IMR-90 (cell line): ENCODE results near the gene SLIT3. TPM values are rescaled to one million over a fixed set of nuclear protein-coding genes. Genes with fewer than 3 reads are reported as not detected.

ENCODE experiments used
- ATAC-seq: fragments of 200-7000 bp; cut with Tn5 transposase; 2 replicates; pipeline ENCODE4 v1.9.1; 2020; ENCODE audit warnings: low read depth, mild to moderate bottlenecking, moderate library complexity
- BruUV-seq: library from RNA; stranded (reverse); fragments of 400-500 nt; replicated peaks from 2 replicates; lab custom pipeline; 2021; lab: Mats Ljungman, UMichigan
- CTCF ChIA-PET: fragments of 300-600 bp; formaldehyde crosslinking; extraction: SDS; loops from one replicate; lab custom pipeline; 2021; ENCODE audit warnings: antibody characterized with exemption; lab: Yijun Ruan, JAX
- POLR2A ChIA-PET: fragments of 300-600 bp; sonication (Branson Sonifier 250); formaldehyde crosslinking; loops from one replicate; lab custom pipeline; 2022; ENCODE audit warnings: antibody characterized with exemption; ENCODE audit not compliant: unreplicated experiment; lab: Charles Lee
- DNase-seq: peaks from one replicate; pipeline ENCODE4 v3.0.0; 2013
- H2AFZ ChIP-seq: replicated peaks from 2 replicates; pipeline ENCODE3; 2013; ENCODE audit warnings: low read length, mild to moderate bottlenecking; ENCODE audit not compliant: poor library complexity
- H2AK5ac ChIP-seq: 2 replicates; pipeline ENCODE4 v1.6.1; 2013; ENCODE audit warnings: low read depth, low read length, inconsistent platforms
- H2AK9ac ChIP-seq: replicated peaks from 2 replicates; pipeline ENCODE3; 2013; ENCODE audit warnings: mild to moderate bottlenecking, low read depth, low read length, moderate library complexity; ENCODE audit not compliant: poor library complexity
- H2BK120ac ChIP-seq: 2 replicates; pipeline ENCODE4 v1.6.1; 2013; ENCODE audit warnings: low read depth, low read length, inconsistent platforms
- H2BK15ac ChIP-seq: 3 replicates; pipeline ENCODE4 v1.6.1; 2013; ENCODE audit warnings: low read depth, low read length, inconsistent platforms
- H2BK20ac ChIP-seq: 2 replicates; pipeline ENCODE4 v1.6.1; 2013; ENCODE audit warnings: low read depth, mild to moderate bottlenecking, inconsistent platforms, low read length, moderate library complexity
- H2BK5ac ChIP-seq: 2 replicates; pipeline ENCODE4 v1.6.1; 2013; ENCODE audit warnings: mild to moderate bottlenecking, low read depth, low read length, inconsistent platforms; ENCODE audit not compliant: poor library complexity, severe bottlenecking
- H3K14ac ChIP-seq: replicated peaks from 2 replicates; pipeline ENCODE4 v1.6.1; 2013; ENCODE audit warnings: low read depth, low read length, inconsistent platforms
- H3K18ac ChIP-seq: 2 replicates; pipeline ENCODE4 v1.6.1; 2013; ENCODE audit warnings: low read depth, low read length, control low read depth
- H3K23ac ChIP-seq: 2 replicates; pipeline ENCODE4 v1.6.1; 2013; ENCODE audit warnings: low read depth, low read length, inconsistent platforms
- H3K27ac ChIP-seq: 2 replicates; pipeline ENCODE4 v1.5.1; 2013; ENCODE audit warnings: mild to moderate bottlenecking, control low read depth, low read length; ENCODE audit not compliant: insufficient read depth
- H3K27me3 ChIP-seq: 2 replicates; pipeline ENCODE4 v1.6.1; 2013; ENCODE audit warnings: low read length; ENCODE audit not compliant: control insufficient read depth, insufficient read depth
- H3K36me3 ChIP-seq: 2 replicates; pipeline ENCODE4 v1.6.1; 2013; ENCODE audit warnings: low read length, mixed read lengths; ENCODE audit not compliant: control insufficient read depth, insufficient read depth
- H3K4ac ChIP-seq: 2 replicates; pipeline ENCODE4 v1.6.1; 2013; ENCODE audit warnings: low read depth, low read length, inconsistent platforms
- H3K4me1 ChIP-seq: 2 replicates; pipeline ENCODE4 v1.6.1; 2013; ENCODE audit warnings: low read length, mixed read lengths; ENCODE audit not compliant: control insufficient read depth, insufficient read depth
- H3K4me2 ChIP-seq: 2 replicates; pipeline ENCODE4 v1.6.1; 2013; ENCODE audit warnings: low read depth, mild to moderate bottlenecking, control low read depth, low read length, moderate library complexity
- H3K4me3 ChIP-seq: 2 replicates; pipeline ENCODE4 v1.5.1; 2013; ENCODE audit warnings: low read depth, mild to moderate bottlenecking, control low read depth, low read length, moderate library complexity; ENCODE audit not compliant: insufficient read depth
- H3K56ac ChIP-seq: 2 replicates; pipeline ENCODE4 v1.6.1; 2013; ENCODE audit warnings: low read length, inconsistent platforms; ENCODE audit not compliant: insufficient read depth; ENCODE audit errors: extremely low read depth
- H3K79me1 ChIP-seq, 2 experiments: 2 replicates each; pipeline ENCODE4 v1.6.1; 2013; ENCODE audit warnings: low read length in 2 of 2, inconsistent platforms in 1 of 2, low read depth in 1 of 2
- H3K9ac ChIP-seq: 2 replicates; pipeline ENCODE4 v1.6.1; 2013; ENCODE audit warnings: low read depth, low read length, control low read depth
- H3K9me1 ChIP-seq: 2 replicates; pipeline ENCODE4 v1.6.1; 2013; ENCODE audit warnings: low read length, inconsistent platforms; ENCODE audit not compliant: insufficient read depth
- H3K9me3 ChIP-seq: 2 replicates; pipeline ENCODE4 v1.6.1; 2013; ENCODE audit warnings: low read length; ENCODE audit not compliant: control insufficient read depth, insufficient read depth
- H4K20me1 ChIP-seq: 2 replicates; pipeline ENCODE4 v1.6.1; 2013; ENCODE audit warnings: low read length, inconsistent platforms; ENCODE audit not compliant: insufficient read depth
- H4K5ac ChIP-seq: 2 replicates; pipeline ENCODE4 v1.6.1; 2013; ENCODE audit warnings: mild to moderate bottlenecking, low read depth, low read length, control low read depth
- H4K8ac ChIP-seq, 2 experiments: 2 replicates each; pipeline ENCODE4 v1.6.1; 2013; ENCODE audit warnings: low read depth in 2 of 2, low read length in 2 of 2, control low read depth in 1 of 2, inconsistent platforms in 1 of 2
- H4K91ac ChIP-seq: 2 replicates; pipeline ENCODE4 v1.6.1; 2013; ENCODE audit warnings: low read depth, low read length, inconsistent platforms; ENCODE audit not compliant: insufficient read depth
- CTCF ChIP-seq: conservative IDR thresholded peaks from 2 replicates; pipeline ENCODE4 v1.5.1; 2012; ENCODE audit warnings: mild to moderate bottlenecking, low read depth, low read length, improper control_type of control experiment
- FOS ChIP-seq: fragments of 150-350 bp; IDR thresholded peaks from 2 replicates; pipeline ENCODE4 v1.6.1; 2016; ENCODE audit warnings: low read depth, low read length
- MAFK ChIP-seq: IDR thresholded peaks from 2 replicates; pipeline ENCODE4 v1.6.1; 2012; ENCODE audit warnings: low read depth, low read length, improper control_type of control experiment
- NFE2L2 ChIP-seq: fragments of 150-350 bp; IDR thresholded peaks from 2 replicates; pipeline ENCODE4 v1.6.1; 2016; ENCODE audit warnings: low read depth, mild to moderate bottlenecking, low read length
- RAD21 ChIP-seq: IDR thresholded peaks from 2 replicates; pipeline ENCODE4 v1.6.1; 2012; ENCODE audit warnings: low read length, improper control_type of control experiment
- SMC3 ChIP-seq: fragments of 150-350 bp; IDR thresholded peaks from 2 replicates; pipeline ENCODE4 v1.6.1; 2016; ENCODE audit warnings: low read depth, mild to moderate bottlenecking, antibody characterized with exemption, low read length, moderate library complexity
- WGBS, 2 experiments: methylation state at CpG; one replicate each; pipeline versions ENCODE4 v1.1.5 to v1.1.7; 2013; ENCODE audit warnings: missing lambda C conversion rate in 2 of 2; ENCODE audit not compliant: insufficient read length in 1 of 2; ENCODE audit errors: extremely low coverage in 2 of 2; 5-methylcytosine and 5-hydroxymethylcytosine counted together
- dilution Hi-C: fragments of 300-500 bp; cut with HindIII; formaldehyde crosslinking; loops from one replicate; pipeline ENCODE4 v1.14.3; 2018; ENCODE audit warnings: low sequenced_read_pairs; ENCODE audit not compliant: unreplicated experiment
- in situ Hi-C: fragments of 300-500 bp; cut with MboI; formaldehyde crosslinking; loops from 3 replicates; pipeline ENCODE4 v1.14.3; 2019; ENCODE audit warnings: low sequenced_read_pairs, inconsistent platforms, mixed read lengths
- intact Hi-C: fragments of 100-400 bp; cut with micrococcal nuclease; formaldehyde crosslinking; loops from 2 replicates; pipeline ENCODE4 v1.10.0; 2022
- polyA plus RNA-seq, 3 experiments: library from polyadenylated mRNA; depleted of rRNA; stranded (reverse); fragments of >200 nt; gene quantifications; 2 replicates each; pipeline ENCODE4 v1.2.3, GENCODE V29; 2012; ENCODE audit warnings: low replicate concordance in 1 of 3
- total RNA-seq: library from RNA; depleted of rRNA; stranded (reverse); fragments of >200 nt; gene quantifications from 2 replicates; pipeline ENCODE4 v1.2.3, GENCODE V29; 2012

Gene SLIT3
- total and polyA plus RNA-seq, 2 of the 4 experiments (the other 2 are of a cell fraction), result 0.18 to 0.50 TPM

- no peak overlapping the region for H3K4ac ChIP-seq
- H2BK20ac ChIP-seq, result no peak overlapping the region
- intact Hi-C loops, result no loop called here
- WGBS, 2 experiments, result 64% methylated on average over 1 of the region's 6 CpGs; no CpG with 5 or more reads in 1 of the 2 experiments
- no peak overlapping the region for H2BK15ac ChIP-seq
- H2AK9ac ChIP-seq, result no peak overlapping the region
- H2AK5ac ChIP-seq, result no peak overlapping the region
- H3K36me3 ChIP-seq, result no peaks in the 10 kb centered on the region
- H3K9ac ChIP-seq, result no peak overlapping the region
- no peaks in the 10 kb centered on the region for H3K79me1 ChIP-seq
- no TSS peak for BruUV-seq
- no peak overlapping the region for H3K4me3 ChIP-seq
- no peak overlapping the region for H3K23ac ChIP-seq
- DNase-seq (peak; percentile 5), ATAC-seq (no peak)
- no peak overlapping the region for H3K18ac ChIP-seq
- ChIA-PET CTCF (no interaction called here), POLR2A (no interaction called here)
- no peak overlapping the region for H2BK5ac ChIP-seq
- H3K14ac ChIP-seq, result no peak overlapping the region
- H3K4me2 ChIP-seq, result no peak overlapping the region
- no peak overlapping the region for H2BK120ac ChIP-seq
- no peaks in the 10 kb centered on the region for H3K9me3 ChIP-seq
- H3K9me1 ChIP-seq, result no peaks in the 10 kb centered on the region
- no peak for TF ChIP-seq NFE2L2
- no peak for TF ChIP-seq SMC3
- peak; percentile 35; the same call in 1 of the 2 replicates for TF ChIP-seq CTCF
- TF ChIP-seq MAFK, result no peak
- no peak for TF ChIP-seq FOS
- peak; percentile 24; the same call in 1 of the 2 replicates for TF ChIP-seq RAD21
- H3K27me3 ChIP-seq, result no peaks in the 10 kb centered on the region; the same call in 1 of the 2 replicates
- dilution Hi-C loops, result no loop called here
- no peak overlapping the region for H2AFZ ChIP-seq
- no peaks in the 10 kb centered on the region for H4K20me1 ChIP-seq
- H3K4me1 ChIP-seq, result no peaks in the 10 kb centered on the region
- no peak overlapping the region for H4K5ac ChIP-seq
- no peak overlapping the region for H4K91ac ChIP-seq
- in situ Hi-C loops, result no loop called here
- H3K27ac ChIP-seq, result no peak overlapping the region
- H4K8ac ChIP-seq, result no peak overlapping the region
- no peak overlapping the region for H3K56ac ChIP-seq
Observed at GRCh38 chr5:168874713-168875380, 426.1 kb downstream of the SLIT3 start.
